ENCODE measurements around the gene SNAPC2.
"Not testable (repeated sequence)": the region's sequence is repeated elsewhere in the genome, so short reads cannot be mapped to it uniquely, and the experiment has no call there.

Gene SNAPC2

DNA sequence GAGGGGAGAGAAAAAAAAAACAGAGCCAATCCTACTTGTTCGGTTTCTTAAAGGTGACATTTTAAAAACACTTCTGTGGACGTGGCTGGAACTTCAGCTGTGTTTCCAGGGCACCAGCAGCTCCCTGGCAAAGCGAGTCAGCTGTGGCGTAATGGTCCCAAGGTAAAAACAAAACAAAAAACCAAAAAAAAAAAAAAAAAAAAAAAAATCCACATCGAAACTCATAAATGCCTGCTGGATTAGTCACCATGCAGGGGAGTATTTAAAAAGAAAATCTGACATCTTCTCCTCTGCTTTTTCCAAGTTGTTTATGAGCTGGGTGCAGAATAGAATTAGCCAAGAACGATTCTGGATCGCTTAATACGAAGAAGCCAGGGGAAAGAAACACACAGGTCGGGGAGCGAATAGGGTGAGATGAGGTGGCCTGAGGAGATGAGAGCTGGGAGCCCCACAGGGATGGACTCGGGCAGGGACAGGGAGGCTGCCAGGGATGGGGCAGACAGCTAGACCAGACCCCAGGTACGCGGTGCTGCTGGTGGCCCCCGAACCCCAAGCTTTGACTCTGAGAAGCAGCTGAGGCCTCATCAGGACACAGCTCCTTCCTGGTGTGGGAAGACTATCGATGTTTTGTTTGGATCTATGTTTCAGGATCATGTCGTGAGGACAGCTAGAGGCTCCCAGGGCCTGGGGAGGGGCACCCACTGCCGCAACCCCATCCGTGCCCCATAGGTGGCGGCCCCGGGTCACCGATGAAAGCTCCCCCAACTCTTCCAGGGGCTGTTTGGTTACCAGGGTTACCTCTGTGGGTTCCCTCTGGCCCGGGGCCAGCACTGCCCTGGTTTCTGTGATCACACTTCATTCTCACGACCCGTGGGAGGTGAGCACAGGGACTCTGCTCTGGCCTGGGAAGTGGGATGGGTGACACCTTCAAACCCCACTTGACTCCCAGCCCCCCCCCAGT lies 8.9 kb downstream of the SNAPC2 start:
- peaks cover 4% of the 10 kb centered on the region for H3K36me3 ChIP-seq (ENCODE audit: control insufficient read depth, insufficient read depth, low read length)
- peaks cover 6% of the 10 kb centered on the region for H3K4me1 ChIP-seq (ENCODE audit: control insufficient read depth, insufficient read depth, low read length)
- H3K27me3 ChIP-seq (ENCODE audit: control insufficient read depth, insufficient read depth, low read length) = no peaks in the 10 kb centered on the region
- no peak overlapping the region for H3K9ac ChIP-seq (ENCODE audit: low read length)
- H3K4me3 ChIP-seq (ENCODE audit: low read length) = no peak overlapping the region
- no peaks in the 10 kb centered on the region for H3K9me3 ChIP-seq (ENCODE audit: control insufficient read depth, low read length)

DNA sequence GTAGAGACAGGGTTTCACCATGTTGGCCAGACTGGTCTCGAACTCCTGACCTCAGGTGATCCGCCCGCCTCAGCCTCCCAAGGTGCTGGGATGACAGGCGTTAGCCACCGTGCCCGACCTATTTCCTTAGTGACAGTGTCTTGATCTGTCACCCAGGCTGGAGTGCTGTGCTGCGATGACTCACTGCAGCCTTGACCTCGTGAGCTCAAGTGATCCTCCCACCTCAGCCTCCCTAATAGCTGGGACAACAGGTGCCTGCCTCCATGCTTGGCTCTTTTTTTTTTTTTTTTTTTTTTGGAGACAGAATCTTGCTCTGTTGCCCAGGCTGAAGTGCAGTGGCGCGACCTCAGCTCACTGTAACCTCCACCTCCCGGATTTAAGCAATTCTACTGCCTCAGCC lies 9.9 kb downstream of the SNAPC2 start:
- not testable (repeated sequence) for H3K4me1 ChIP-seq (ENCODE audit: control insufficient read depth, insufficient read depth, low read length); H3K9me3 ChIP-seq (ENCODE audit: control insufficient read depth, low read length); H3K36me3 ChIP-seq (ENCODE audit: control insufficient read depth, insufficient read depth, low read length); H3K27me3 ChIP-seq (ENCODE audit: control insufficient read depth, insufficient read depth, low read length); H3K9ac ChIP-seq (ENCODE audit: low read length); H3K4me3 ChIP-seq (ENCODE audit: low read length)

DNA sequence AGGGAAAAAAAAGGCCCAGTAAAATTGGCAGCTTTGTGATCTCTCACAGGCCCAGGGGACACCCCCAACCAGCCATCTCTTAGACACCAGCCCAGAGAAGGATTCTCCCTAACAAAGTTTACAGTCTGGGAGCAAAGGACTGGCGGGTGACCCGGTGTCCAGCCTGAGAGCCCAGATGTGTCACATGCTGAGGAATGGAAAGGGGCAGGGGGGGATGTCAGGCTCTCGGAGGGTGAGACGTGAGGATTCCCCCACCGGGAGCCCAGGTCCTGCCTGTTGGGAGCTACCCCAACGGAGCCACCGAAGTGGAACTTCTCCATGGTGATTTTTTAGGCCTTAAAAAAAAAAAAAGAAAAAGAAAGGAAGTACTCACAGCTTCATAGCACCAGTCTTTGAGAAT lies 10.6 kb downstream of the SNAPC2 start:
- Histone ChIP-seq H3K36me3 (ENCODE audit: control insufficient read depth, insufficient read depth, low read length) (peaks cover 7% of the 10 kb centered on the region), H3K4me3 (ENCODE audit: low read length) (no peak overlapping the region), H3K9ac (ENCODE audit: low read length) (no peak overlapping the region), H3K27me3 (ENCODE audit: control insufficient read depth, insufficient read depth, low read length) (no peaks in the 10 kb centered on the region), H3K9me3 (ENCODE audit: control insufficient read depth, low read length) (no peaks in the 10 kb centered on the region), H3K4me1 (ENCODE audit: control insufficient read depth, insufficient read depth, low read length) (peaks cover 6% of the 10 kb centered on the region)

DNA sequence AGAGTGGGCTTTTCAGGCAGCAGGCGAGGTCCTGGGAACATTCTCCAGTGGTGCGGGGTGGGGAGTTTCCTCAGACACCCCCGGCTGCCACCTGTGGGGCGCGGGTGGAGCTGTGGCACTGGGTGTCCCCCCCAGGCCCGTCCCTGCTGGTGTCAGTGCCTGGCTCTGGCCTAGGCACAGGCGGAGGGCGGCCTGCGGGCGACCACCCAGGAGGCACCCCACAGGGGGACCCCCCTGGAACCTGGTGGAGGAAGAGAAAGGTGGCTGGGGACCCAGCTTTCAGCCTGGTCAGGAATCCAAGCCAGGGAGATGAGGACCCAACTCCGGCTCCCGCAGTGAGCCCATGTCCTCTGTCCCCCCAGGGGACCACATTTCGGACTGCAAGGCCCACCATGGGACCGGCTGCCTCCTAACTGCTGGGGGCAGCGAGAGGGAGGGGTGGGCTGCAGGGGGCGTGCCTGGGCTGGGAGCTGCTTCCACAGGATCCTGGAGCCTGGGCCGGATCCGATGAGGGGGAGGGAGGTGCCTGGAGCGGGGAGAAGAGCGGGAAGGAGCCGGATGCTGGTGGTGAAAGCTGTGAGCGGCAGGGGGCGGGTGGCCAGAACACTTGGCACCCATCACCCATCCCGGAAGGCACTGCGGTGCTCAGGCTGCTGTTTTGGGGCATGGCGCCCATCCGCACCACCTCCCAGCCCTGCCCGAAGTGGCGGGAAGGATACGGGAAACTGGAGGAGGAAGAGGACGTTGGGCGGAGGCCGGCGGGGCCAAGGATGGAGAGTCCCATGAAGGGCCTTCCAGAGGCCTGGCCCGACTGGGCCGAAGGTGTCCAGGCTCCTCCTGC lies 11.3 kb downstream of the SNAPC2 start:
- no peak overlapping the region for H3K9ac ChIP-seq (ENCODE audit: low read length)
- H3K4me1 ChIP-seq (ENCODE audit: control insufficient read depth, insufficient read depth, low read length) = peaks cover 2% of the 10 kb centered on the region
- H3K27me3 ChIP-seq (ENCODE audit: control insufficient read depth, insufficient read depth, low read length) = no peaks in the 10 kb centered on the region
- no peaks in the 10 kb centered on the region for H3K9me3 ChIP-seq (ENCODE audit: control insufficient read depth, low read length)
- H3K36me3 ChIP-seq (ENCODE audit: control insufficient read depth, insufficient read depth, low read length) = peaks cover 7% of the 10 kb centered on the region
- H3K4me3 ChIP-seq (ENCODE audit: low read length) = no peak overlapping the region

DNA sequence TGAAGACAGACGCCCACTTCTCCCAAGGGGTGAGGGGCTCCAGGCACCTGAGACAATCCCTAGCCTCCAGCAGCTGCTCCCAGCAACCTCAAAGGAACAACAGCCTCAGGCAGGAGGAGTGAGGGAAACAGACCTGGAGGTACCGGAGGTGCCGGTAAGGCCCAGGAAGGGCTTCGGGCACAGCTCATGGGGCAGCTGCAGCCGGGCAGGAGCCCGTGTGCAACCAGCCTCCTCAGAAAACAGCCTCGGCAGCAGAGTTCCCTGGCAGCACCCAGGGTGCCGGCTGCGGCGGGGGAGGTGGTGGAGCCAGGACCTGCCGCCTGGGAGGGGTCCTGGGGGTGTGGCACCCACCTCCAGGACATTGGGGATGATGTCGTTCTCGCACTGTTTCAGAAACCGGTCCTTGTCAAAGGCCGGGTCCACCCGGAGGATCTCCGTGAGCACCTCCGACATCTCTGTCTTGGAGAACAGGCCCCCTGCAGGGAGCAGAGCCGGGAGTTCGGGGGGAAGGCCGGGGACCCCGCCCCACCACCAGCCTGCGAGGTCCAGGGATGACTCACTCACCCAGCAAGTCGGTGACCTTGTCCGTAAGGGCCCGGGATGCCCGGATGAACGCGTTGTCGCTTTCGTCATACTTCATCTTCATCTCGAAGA lies 12.3 kb downstream of the SNAPC2 start:
- peaks cover 7% of the 10 kb centered on the region for H3K36me3 ChIP-seq (ENCODE audit: control insufficient read depth, insufficient read depth, low read length)
- H3K4me1 ChIP-seq (ENCODE audit: control insufficient read depth, insufficient read depth, low read length) = no peaks in the 10 kb centered on the region
- H3K9ac ChIP-seq (ENCODE audit: low read length) = no peak overlapping the region
- H3K27me3 ChIP-seq (ENCODE audit: control insufficient read depth, insufficient read depth, low read length) = no peaks in the 10 kb centered on the region
- H3K4me3 ChIP-seq (ENCODE audit: low read length) = no peak overlapping the region
- H3K9me3 ChIP-seq (ENCODE audit: control insufficient read depth, low read length) = no peaks in the 10 kb centered on the region

DNA sequence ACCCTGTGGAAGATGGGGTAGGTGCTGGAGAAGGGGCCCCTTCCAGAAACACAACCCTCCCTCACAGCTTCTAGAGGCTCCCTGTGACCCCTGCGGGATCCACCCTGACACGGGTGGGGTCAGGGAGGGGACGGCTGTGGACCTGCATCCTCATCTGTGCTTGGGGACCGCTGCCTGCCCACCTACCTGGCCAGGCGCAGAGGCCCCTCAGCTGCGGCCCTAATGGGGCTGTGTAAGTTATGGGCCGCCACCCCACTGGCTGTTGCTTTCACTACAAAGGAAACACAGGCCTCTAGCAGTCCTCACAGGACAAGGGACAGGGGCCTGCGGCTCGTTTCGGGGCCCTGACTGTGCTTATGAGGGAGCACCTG lies 12.8 kb downstream of the SNAPC2 start:
- H3K9me3 ChIP-seq (ENCODE audit: control insufficient read depth, low read length) = no peaks in the 10 kb centered on the region
- no peaks in the 10 kb centered on the region for H3K27me3 ChIP-seq (ENCODE audit: control insufficient read depth, insufficient read depth, low read length)
- no peak overlapping the region for H3K9ac ChIP-seq (ENCODE audit: low read length)
- no peak overlapping the region for H3K4me3 ChIP-seq (ENCODE audit: low read length)
- H3K36me3 ChIP-seq (ENCODE audit: control insufficient read depth, insufficient read depth, low read length) = peaks cover 7% of the 10 kb centered on the region
- H3K4me1 ChIP-seq (ENCODE audit: control insufficient read depth, insufficient read depth, low read length) = no peaks in the 10 kb centered on the region

DNA sequence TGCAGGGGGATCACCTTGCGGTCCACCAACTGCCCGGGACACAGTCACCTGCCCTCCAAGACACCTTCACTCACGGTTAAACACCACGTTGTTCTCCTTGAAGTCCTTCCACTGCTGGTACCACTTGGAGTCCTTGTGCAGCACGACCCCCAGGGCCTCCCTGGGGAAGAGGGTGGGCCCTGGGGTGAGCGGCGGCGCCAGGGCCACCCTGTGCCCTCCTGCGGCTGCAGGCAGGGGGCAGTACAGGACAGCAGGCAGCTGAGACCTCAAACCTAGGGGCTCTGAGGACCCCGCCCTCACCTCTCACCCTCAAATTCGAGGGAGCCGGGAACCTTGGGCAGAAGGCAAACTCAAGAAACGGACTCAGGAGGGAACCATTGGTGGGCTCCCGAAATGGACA lies 13.3 kb downstream of the SNAPC2 start:
- no peak overlapping the region for H3K9ac ChIP-seq (ENCODE audit: low read length)
- H3K36me3 ChIP-seq (ENCODE audit: control insufficient read depth, insufficient read depth, low read length) = peaks cover 7% of the 10 kb centered on the region
- H3K4me3 ChIP-seq (ENCODE audit: low read length) = no peak overlapping the region
- H3K9me3 ChIP-seq (ENCODE audit: control insufficient read depth, low read length) = no peaks in the 10 kb centered on the region
- no peaks in the 10 kb centered on the region for H3K27me3 ChIP-seq (ENCODE audit: control insufficient read depth, insufficient read depth, low read length)
- H3K4me1 ChIP-seq (ENCODE audit: control insufficient read depth, insufficient read depth, low read length) = no peaks in the 10 kb centered on the region

DNA sequence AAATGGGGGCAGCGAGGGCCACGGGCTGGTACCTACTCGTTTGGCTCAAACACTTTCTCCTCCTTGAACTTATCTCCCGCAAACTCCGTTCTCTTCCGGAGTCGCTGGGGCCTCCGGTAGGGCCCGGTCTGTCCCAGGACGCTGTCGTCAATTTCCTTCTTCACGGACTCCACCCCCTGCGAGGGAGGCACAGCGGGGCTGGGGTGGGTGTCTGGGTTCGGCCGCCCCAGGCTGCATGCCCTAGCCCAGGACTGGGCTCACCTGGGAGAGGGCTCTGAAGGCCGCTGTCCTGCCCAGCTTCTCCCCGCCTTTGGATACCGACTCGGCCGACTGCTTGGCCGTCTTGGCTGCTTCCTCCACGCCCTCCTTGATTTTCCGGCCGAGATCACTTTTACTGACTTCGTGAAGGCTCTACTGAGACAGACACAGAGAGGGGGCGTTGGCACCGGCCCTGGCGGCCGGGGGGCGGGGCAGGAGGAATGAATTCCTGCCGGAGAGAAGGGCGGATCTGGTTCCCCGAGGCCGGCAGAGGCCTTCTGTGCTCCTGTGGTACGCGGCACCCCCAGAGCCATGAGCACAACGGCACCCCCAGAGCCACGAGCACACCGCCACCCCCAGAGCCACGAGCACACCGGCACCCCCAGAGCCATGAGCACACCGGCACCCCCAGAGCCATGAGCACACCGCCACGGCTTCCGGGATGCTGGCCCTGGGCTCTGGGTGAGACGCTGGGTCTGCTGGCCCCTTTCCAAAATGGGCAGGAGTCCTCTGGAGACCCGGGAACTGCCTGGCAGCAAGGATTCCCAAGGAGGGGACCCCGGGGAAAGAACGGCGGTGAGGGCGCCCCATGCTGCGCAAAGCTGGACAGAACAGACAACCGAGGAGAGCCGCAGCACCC lies 13.9 kb downstream of the SNAPC2 start:
- no peaks in the 10 kb centered on the region for H3K27me3 ChIP-seq (ENCODE audit: control insufficient read depth, insufficient read depth, low read length)
- no peak overlapping the region for H3K9ac ChIP-seq (ENCODE audit: low read length)
- no peaks in the 10 kb centered on the region for H3K4me1 ChIP-seq (ENCODE audit: control insufficient read depth, insufficient read depth, low read length)
- H3K36me3 ChIP-seq (ENCODE audit: control insufficient read depth, insufficient read depth, low read length) = peaks cover 7% of the 10 kb centered on the region
- no peak overlapping the region for H3K4me3 ChIP-seq (ENCODE audit: low read length)
- H3K9me3 ChIP-seq (ENCODE audit: control insufficient read depth, low read length) = no peaks in the 10 kb centered on the region

DNA sequence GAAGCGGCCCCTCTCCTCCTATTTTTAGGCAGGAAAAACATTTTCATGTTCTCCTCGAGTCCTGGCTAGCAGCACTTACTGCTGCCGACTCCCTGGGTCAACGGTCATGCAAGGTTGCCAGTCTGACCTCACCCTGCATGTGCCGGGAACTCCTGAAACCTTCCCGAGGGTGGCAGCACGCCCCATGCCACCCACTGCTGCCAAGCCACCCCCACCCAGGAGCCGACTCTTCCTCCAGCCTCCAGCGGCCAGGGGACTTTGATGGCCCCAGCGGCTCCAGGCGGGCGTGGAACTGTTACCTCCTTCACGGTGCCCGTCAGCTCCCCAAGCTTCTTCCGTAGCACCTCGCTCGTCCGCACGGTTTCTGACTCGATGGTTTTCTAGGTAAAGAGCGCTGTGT lies 14.6 kb downstream of the SNAPC2 start:
- no peak overlapping the region for H3K9ac ChIP-seq (ENCODE audit: low read length)
- no peaks in the 10 kb centered on the region for H3K4me1 ChIP-seq (ENCODE audit: control insufficient read depth, insufficient read depth, low read length)
- peaks cover 7% of the 10 kb centered on the region for H3K36me3 ChIP-seq (ENCODE audit: control insufficient read depth, insufficient read depth, low read length)

DNA sequence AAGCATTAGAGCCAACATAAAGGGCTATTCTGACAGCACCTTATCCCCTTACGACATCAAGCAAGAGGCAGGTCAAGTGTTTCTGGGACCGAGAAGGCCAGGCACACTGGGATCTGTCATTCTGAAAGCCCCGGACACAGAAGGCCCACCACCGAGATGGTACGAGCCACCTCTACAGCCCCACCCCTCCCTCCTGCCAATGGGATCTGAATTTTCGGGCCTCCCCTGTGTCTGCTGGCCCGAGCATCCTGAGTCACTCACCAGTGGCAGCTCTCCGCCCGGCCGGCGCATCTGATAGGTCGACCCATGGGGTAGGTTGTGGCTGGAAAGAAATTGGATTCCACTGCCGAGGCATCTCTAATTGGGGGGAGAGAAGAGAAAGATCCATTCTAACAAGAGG lies 20.7 kb downstream of the SNAPC2 start:
- Histone ChIP-seq H3K36me3 (ENCODE audit: control insufficient read depth, insufficient read depth, low read length) (peaks cover 4% of the 10 kb centered on the region), H3K9me3 (ENCODE audit: control insufficient read depth, low read length) (no peaks in the 10 kb centered on the region), H3K4me3 (ENCODE audit: low read length) (no peak overlapping the region), H3K4me1 (ENCODE audit: control insufficient read depth, insufficient read depth, low read length) (peaks cover 9% of the 10 kb centered on the region), H3K9ac (ENCODE audit: low read length) (no peak overlapping the region), H3K27me3 (ENCODE audit: control insufficient read depth, insufficient read depth, low read length) (no peaks in the 10 kb centered on the region)

More for the DNA sequence above, 14.6 kb downstream of the SNAPC2 start:
- H3K9me3 ChIP-seq (ENCODE audit: control insufficient read depth, low read length) = no peaks in the 10 kb centered on the region
- no peaks in the 10 kb centered on the region for H3K27me3 ChIP-seq (ENCODE audit: control insufficient read depth, insufficient read depth, low read length)
- no peak overlapping the region for H3K4me3 ChIP-seq (ENCODE audit: low read length)

DNA sequence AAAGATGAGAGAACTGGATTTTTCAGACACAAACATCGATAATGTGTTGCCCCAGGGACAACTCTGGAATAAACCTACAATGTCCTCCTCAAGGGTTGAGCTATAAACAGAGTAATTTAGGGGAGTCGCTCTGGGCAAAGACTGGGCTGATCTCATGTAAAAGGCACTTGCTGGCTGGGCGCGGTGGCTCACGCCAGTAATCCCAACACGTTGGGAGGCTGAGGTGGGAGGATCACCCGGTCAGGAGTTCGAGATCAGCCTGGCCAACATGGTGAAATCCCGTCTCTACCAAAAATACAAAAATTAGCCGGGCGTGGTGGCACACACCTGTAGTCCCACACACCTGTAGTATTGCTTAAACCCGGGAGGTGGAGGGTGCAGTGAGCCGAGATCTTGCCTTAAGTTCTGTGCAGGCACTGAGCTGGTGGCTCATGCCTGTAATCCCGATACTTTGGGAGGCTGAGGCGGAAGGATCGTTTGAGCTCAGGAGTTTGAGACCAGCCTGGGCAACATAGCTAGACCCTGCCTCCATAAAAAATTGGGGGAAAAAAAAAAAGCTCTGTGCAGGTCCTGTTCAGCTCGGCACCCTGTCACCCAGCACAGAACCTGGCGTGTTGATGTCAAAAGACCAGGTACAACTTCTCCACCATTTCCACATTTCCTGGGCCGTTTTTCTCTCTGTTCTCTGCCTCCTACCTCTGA lies 21.9 kb downstream of the SNAPC2 start:
- Histone ChIP-seq H3K4me3 (ENCODE audit: low read length) (no peak overlapping the region), H3K9me3 (ENCODE audit: control insufficient read depth, low read length) (no peaks in the 10 kb centered on the region), H3K4me1 (ENCODE audit: control insufficient read depth, insufficient read depth, low read length) (peaks cover 9% of the 10 kb centered on the region), H3K27me3 (ENCODE audit: control insufficient read depth, insufficient read depth, low read length) (no peaks in the 10 kb centered on the region), H3K9ac (ENCODE audit: low read length) (peak overlapping the region; percentile 98), H3K36me3 (ENCODE audit: control insufficient read depth, insufficient read depth, low read length) (peaks cover 4% of the 10 kb centered on the region)
